Measurements from ENCODE around the gene IPP.
A peak's percentile ranks its signal among the peaks of the same experiment; 100 is the strongest.
"Not testable (repeated sequence)": the region's sequence is repeated elsewhere in the genome, so short reads cannot be mapped to it uniquely, and the experiment has no call there.

Gene IPP

DNA sequence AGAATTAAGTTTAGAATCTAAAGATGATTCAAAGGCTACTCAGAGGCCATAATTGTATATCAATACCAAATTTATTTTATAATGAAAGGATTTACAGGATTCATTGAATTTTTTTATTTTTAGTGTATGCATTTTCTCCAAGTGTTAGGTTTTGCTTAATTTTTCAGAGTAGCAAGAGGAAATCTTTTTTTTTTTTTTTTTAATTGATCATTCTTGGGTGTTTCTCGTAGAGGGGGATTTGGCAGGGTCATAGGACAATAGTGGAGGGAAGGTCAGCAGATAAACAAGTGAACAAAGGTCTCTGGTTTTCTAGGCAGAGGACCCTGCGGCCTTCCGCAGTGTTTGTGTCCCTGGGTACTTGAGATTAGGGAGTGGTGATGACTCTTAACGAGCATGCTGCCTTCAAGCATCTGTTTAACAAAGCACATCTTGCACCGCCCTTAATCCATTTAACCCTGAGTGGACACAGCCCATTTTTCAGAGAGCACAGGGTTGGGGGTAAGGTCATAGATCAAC is 10.8 kb downstream of the IPP start:
- not testable (repeated sequence) for DNase-seq (ENCODE audit: low spot score)

DNA sequence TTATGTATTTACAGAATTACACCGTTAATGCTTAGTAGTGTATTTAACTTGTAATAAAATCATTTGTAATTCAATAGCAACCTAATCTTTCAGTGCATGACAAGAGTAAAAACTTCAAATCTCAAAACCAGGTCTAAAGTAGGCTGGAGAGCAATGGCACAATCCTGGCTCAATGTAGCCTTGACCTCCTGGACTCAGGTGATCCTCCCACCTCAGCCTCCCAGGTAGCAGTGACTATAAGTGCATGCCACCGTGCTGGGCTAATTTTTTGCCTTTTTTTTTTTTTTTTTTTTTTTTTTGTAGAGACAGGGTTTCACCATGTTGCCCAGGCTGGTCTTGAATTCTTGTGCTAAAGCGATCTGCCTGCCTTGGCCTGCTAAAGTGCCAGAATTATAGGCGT is 11.3 kb downstream of the IPP start:
- DNase-seq (ENCODE audit: low spot score): no peak

DNA sequence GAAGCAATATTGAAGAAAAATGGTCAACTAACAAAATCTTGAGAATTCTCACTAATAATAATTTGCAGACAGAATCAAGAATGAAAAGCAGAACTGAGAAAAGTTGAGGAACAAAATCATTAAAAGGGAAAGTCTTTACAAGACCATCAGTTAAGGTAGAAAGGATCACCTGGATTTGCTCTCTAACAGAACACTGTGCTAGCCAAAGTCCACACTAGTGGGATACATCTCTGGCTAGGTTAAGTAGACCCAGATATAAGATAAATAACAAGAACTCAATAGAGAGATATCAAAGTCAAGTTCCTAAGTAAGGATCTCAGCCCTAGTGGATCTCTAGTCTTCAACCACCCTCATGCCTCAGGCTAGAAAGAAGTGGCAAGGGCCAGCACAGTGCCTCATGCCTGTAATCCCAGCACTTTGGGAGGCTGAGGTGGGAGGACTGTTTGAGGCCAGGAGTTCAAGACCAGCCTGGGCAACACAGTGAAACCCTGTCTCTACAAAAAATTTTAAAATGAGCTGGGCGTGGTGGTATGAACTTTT is 19.6 kb downstream of the IPP start:
- no peak for DNase-seq (ENCODE audit: low spot score)

DNA sequence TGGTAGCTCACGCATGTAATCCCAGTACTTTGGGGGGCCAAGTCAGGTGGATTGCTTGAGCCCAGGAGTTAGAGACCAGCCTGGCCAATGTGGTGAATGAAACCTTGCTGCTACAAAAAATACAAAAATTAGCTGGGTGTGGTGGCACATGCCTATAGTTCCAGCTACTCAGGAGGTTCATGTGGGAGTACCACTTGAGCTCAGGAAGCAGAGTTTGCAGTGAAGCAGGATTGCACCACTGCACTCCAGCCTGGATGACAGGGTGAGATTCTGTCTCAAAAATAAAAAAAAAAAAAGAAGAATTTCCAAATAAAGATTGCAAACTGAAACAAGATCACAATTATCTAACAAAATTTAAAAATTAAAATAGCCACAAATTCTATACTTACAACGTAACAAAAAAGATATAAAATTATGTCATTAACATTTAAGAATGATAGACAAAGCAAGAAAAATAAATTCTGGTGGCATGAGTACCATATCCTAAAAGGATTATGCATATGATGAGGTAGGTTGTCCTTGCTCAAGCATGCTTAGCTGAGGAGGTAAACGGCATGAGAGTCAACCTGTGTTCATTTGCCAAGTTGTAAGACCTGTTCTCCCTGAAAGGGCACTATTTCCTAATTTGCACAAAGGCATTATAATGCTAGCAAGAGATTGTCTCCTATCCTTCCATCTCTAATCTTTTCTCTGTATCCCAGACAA is 20.2 kb downstream of the IPP start:
- no peak for DNase-seq (ENCODE audit: low spot score)

DNA sequence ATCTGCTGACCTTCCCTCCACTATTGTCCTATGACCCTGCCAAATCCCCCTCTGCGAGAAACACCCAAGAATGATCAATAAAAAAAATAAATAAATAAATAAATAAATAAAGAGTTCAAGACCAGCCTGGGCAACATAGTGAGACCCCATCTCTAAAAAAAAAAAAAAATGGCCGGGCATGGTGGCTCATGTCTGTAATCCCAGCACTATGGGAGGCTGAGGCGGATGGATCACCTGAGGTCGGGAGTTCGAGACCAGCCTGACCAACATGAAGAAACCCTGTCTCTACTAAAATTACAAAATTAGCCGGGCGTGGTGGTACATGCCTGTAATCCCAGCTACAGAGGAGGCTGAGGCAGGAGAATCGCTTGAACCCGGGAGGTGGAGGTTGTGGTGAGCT is 24.4 kb downstream of the IPP start:
- not testable (repeated sequence) for DNase-seq (ENCODE audit: low spot score)

DNA sequence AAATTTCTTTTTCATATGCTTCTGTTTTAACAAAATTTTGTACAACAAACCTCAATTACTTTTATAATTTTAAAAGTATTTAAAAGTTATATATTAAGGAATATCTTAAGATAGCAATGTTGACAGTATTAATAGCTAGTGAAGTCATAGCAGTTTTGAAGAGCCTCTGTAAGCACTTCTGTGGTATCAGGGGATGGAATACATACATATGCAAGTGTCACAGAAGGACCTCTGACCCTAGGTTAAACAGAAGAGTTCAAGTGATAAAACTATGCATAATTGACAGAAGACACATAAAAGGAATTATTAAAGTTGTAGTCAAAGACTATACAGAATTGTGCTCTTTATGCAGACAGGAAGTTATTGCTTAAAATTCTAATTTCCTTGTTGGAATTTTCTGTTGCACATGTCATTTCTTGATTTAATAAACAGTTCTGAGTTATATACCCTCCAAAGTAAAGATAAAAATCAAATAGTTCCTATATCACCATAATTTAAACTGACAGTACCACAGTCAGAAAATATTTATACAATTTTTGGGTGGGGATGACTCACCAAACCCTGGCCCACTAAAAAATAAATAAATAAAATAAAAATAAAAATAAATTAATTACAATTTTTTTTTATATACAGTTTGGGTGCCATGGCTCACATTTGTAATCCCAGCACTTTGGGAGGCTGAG is 27.1 kb downstream of the IPP start:
- no peak for DNase-seq (ENCODE audit: low spot score)

DNA sequence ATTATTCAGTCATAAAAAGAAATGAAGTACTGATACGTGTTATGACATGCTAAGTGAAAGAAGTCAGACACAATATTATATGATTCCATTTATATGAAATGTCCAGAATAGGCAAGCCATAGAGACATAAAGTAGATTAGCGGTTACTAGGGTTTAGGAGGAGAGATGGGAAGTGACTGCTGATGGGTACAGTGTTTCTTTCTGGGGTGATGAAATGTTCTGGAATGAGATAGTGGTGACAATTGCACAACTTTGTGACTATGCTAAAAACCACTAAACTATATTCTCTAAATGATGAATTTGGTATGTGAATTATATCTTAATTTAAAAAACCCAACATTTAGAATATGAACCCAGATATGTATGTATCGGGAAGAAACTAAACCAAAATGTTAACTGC is 27.6 kb downstream of the IPP start:
- no peak for DNase-seq (ENCODE audit: low spot score)

DNA sequence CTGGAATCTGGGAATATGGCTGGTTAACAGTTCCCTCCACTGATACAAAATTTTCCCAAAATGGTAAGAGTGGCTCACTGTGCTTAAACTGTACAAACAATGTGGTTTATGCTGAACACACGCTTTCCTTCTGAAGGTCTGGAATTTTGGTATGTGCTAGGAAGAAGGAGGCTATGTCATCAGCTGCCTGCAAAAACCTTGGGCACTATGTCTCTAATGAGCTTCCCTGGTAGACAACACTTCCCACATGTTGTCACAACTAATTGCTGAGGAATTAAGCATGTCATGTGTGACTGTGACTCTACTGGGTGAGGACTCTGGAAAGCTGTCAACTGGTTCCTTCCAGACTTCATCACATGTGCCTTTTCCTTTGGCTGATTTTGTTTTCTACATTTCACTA is 29.2 kb downstream of the IPP start:
- no peak for DNase-seq (ENCODE audit: low spot score)

DNA sequence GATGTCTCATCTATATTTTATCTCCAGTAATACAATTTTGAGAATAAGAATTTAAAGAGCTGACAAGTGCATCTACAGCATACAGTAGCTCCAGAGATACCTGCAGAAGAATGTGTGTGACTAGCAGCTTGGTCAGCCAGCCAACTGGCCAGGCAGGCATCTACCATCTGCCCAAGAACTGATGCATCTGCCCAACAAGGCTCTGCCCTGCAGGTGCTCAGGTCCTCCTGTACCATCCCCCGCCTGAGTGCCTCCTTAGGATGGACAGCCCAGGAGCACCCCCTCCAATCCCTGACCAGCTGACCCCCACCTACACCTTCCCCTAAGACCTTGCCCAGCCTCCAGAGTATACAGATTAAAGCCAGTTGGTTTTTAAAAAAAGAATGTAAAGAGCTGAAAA is 32.2 kb downstream of the IPP start:
- peak; percentile 87 for DNase-seq (ENCODE audit: low spot score)

DNA sequence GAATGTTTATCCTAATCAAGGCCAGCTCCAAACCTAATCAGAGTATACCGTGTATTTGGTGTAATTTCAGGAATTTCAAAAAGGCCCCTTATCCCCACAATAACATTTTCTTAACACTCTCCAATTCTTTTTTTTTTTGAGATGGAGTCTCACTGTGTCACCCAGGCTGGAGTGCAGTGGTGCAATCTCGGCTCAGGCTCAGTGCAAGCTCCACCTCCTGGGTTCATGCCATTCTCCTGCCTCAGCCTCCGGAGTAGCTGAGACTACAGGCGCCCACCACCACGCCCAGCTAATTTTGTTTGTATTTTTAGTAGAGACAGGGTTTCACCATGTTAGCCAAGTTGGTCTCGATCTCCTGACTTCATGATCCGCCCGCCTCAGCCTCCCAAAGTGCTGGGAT is 33.1 kb downstream of the IPP start:
- DNase-seq (ENCODE audit: low spot score): not testable (repeated sequence)

DNA sequence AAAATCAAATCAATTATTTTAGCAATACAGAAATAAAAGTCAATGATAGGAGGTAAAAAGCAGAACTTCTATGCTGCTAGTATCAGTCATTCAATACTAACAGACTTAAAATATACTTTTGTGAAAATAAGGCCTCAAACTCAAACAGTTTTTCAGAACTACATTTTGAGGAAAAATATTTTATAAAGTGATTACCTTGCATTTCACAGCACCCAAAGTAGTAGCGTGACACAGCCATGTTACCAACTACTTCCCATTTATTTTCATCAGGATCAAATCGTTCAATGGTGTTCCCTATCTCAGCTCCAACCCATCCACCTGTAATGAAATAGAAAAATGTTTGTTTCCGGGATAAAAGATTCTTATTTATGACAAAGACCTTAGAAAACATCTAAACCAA is 33.8 kb downstream of the IPP start:
- no peak for DNase-seq (ENCODE audit: low spot score)

DNA sequence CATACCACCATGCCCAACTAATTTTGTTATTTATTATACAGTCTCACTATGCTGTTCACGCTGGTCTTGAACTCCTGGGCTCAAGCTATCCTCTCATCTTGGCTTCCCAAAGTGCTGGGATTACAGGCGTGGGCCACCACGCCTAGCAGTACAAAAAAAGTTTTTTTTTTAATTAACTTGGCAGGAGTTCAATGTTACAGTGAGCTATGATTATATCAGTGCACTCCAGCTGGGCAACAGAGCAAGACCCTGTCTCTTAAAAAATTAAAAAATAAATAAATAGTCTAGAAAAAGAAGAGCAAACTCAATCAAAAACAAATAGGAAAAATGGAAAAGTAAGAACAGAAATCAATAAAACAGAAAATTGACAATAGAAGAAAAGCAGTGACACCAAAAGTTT is 36.7 kb downstream of the IPP start:
- DNase-seq (ENCODE audit: low spot score): no peak

DNA sequence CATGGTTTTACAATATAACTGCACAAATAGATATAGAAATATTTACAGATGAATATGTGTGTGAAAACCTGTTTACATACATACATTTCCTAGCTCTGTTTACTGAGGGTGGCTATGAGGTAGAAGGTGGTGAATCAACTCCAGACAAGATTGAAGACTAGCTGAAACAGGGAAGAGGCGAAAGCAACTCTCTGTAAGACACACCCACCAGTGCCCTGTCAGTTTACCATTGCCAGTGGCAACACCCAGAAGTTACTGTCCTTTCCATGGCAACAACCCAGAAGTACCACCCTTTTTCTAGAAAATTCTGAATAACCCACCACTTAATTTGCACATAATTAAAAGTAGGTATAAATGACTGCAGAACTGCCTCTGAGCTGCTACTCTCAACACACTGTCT is 45.8 kb downstream of the IPP start:
- no peak for DNase-seq (ENCODE audit: low spot score)

DNA sequence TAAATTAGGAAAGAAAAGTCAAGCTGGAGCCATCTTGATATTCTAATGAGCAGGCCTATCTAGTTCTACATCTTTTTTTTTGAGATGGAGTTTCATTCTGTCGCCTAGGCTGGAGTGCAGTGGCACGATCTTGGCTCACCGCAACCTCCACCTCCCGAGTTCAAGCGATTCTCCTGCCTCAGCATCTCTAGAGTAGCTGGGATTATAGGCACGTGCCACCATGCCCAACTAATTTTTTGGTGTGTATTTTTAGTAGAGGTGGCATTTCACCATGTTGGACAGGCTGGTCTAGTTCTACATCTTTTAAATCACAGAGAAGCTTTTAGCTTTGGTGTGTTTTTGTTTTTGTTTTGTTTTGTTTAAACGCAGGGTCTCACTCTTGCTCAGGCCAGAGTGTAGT is 55.6 kb downstream of the IPP start:
- no peak for DNase-seq (ENCODE audit: low spot score)

DNA sequence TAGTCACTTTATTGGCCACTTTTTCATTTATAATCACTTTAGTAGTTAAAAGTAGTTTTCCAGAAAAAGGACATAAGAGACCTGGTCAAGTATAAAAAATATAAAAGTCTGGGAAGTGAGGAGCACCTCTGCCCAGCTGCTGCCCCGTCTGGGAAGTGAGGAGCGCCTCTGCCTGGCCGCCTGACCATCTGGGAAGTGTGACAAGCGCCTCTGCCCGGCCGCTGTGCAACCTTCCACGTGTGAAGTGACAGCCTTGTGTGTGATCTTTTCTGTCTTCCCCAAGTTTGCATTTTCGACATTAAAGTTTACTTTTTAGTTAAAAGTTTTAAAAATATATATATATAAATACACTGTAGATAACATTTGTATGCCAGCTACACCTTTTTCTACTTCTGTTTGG is 56.6 kb downstream of the IPP start:
- not testable (repeated sequence) for DNase-seq (ENCODE audit: low spot score)

DNA sequence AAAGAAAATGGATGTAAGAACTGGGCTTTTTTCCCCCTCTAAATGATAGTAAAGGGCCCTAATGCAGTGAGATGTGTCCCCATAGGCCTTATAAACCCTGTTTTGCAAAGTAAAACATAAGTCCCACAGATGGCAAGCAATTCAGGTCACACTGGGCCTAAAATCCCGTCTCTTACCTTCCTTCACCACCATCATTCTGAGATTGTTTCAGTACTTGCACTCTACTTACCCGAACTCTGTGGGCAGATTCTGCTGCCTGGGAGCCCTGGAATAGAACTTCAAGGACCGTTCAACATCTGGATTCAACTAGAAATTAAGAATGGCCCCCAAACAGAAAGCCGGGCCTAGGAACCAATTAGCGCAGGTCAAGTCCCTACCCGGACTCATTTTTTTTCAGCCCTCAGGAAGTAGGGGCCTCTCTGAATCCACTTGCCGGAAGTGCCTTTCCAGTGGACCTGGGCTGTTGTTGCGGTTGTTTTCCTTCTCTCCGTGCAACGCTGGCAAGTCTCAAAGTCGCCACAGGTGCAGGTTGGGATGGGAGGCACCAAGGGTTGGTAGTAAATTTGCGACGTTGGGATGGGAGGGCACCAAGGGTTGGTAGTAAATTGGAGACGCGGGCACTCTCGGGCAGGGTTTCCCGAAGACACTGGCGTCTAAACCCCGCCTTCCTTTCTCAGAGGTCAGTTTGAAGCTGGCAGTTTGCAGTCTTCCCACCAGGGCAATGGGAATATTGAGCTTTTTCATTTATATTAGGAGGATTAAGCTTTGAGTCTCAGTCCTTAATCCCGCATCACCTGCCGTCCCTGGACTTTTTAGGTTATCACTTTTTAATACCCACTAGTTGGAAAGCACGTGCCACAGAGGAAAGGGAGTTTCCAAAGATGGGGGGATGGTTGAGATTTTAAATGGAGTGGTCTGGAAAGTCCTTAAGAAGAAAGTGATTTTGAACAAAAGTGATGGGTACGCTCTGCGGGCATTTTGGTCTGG is 62.4 kb downstream of the IPP start, which contains the start of gene TMEM69:
TMEM69 (plus strand) TSS at position 428 of the 987 bp plus-strand sequence. CDS start 2,888 bp downstream, outside the sequence.
- DNase-seq (ENCODE audit: low spot score): peak; percentile 91

DNA sequence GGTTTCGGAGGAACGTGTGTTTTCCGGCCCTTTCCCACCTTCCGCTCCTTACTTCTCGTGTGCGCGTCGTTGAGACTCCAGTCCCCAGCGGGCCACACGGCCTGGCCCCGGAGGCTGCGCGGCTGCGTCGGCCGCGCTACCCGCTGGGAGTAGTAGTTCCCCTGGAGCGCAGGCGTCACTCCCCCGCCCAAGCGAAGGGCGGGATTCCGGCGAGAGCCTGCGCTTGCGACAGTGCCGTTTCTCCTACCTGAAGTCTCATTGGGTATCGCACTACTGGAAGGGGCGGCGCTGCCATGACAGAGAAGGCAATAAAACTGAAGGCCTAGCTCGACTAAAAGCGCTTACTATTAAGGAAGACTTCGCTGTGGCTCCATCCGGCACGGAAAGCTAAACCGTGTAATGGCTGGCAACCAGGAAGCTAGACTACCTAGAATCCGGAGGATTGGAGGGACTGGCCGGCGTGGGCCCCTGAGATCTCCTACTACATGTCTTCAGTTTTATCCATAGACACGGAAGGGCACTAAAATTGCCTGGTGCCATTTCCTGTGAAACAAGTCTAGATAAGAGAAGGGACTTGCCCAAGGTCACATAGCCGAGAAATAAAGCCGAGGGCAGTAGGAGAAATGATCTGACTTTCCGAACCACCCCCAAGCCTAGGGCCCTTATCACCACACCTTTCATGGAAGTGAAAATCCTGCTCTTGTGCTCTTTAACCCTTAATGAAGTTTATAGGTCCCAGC is 63.3 kb downstream of the IPP start:
- peak; percentile 99 for DNase-seq (ENCODE audit: low spot score)

DNA sequence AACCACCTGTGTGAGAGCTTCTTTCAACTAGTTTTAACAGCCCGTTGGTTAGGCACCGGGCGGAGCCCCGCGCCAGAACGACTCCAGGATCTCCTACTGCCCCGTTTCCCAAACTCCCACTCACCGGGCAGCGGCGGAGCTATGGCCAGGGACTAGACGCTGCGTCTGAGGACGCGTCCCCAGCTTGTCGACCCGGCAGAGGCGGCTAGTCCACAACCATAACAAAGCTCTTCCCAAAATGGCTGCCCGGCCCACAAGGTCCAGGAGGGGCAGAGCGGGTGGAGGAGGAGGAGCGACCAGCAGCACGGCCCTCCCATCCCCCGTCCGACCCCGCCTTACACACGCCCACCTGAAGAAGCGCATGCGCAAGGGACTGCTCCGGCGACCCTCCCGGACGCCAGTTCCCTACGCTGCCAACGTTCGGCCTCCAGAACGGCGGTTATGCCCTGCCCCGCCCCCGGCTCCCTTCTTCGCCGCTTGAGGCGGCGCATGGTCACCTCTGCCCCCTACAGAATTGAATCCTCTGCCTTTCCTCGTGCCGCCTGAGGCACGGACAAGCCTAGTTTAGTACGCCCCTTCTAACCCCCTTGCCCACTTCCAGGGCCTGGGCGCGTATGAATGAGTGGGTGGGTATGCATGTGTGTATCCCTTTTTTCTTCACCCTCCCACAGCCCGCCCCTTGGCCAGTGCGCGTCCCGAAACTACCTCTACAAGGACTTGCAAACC is 64.0 kb downstream of the IPP start, which contains the start of gene GPBP1L1:
GPBP1L1 (minus strand) TSS at position 246 of the 726 bp plus-strand sequence. CDS start 27,446 bp downstream, outside the sequence.
- peak; percentile 98 for DNase-seq (ENCODE audit: low spot score)

DNA sequence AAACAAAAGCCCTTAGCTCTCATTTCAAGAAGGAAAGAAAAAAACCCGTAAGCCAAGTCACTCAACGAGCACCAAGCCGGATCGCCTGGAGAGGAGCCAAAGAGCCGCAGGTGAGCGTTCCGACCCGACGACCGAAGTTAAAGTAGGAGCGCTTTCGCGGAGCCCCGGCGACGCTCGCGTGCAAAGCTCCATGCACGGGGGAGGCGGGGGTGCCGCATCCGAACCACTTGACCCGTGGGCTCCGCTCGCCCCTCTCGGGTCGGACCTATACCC is 64.5 kb downstream of the IPP start:
- DNase-seq (ENCODE audit: low spot score): peak; percentile 61

DNA sequence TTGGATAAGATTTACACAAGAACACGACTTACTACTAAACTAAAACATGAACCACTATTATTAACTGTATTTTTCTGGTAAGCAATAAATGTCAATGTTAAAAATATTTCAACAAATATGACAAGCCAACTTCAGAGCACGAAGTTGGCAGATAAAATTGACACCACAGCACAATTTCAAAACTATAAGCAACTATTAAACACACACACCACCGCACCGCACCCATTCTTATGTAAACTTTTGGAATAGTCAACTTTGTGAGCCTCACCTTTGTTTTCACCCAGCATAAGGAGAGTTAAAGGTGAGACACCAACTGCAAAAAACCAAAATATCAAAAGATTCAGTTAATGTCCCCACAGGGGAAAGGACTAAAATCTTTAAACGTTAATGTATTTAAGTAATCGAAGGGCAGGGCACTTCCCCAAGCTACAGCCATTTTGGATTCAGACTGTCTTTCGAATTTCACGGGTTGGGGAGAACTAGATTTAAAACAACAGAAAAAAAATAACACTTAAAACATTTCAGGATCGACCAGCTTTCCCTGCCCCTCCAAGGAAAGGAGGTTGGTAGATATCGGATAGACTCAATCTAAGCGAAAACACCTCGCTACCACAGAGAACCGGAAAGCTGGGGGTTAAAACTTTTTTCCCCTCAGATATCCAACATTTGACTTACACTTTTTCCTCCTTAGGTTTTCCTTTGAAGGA is 65.0 kb downstream of the IPP start:
- DNase-seq (ENCODE audit: low spot score): no peak
